Sigmoid colon (tissue), 7 donors: ENCODE results near the gene TADA3. TPM values are rescaled to one million over a fixed set of nuclear protein-coding genes. Genes with fewer than 3 reads are reported as not detected.
A peak's percentile ranks its signal among the peaks of the same experiment; 100 is the strongest.

ENCODE experiments used
- DNase-seq: peaks from one replicate; pipeline ENCODE4 v3.0.0-alpha.2; 2019
- H3K27ac ChIP-seq, 4 donors: fragments of 200-600 bp; sonication (generic); one replicate each; pipeline ENCODE4 v1.5.1; 2016 to 2019; ENCODE audit warnings: mild to moderate bottlenecking in 1 of 4
- H3K27me3 ChIP-seq, 3 donors: fragments of 200-600 bp; sonication (generic); one replicate each; pipeline ENCODE4 v1.5.1; 2019; ENCODE audit warnings: mild to moderate bottlenecking in 1 of 3
- H3K36me3 ChIP-seq, 4 donors: fragments of 200-600 bp; sonication (generic); one replicate each; pipeline ENCODE4 v1.5.1; 2016 to 2019
- H3K4me1 ChIP-seq, 4 donors: fragments of 200-600 bp; sonication (generic); one replicate each; pipeline ENCODE4 v1.5.1; 2017 to 2019
- H3K4me3 ChIP-seq, 4 donors: fragments of 200-600 bp; sonication (generic); one replicate each; pipeline ENCODE4 v1.5.1; 2017 to 2019; ENCODE audit warnings: mild to moderate bottlenecking in 2 of 4, moderate library complexity in 1 of 4
- H3K9me3 ChIP-seq, 4 donors: fragments of 200-600 bp in 3 of 4; sonication (generic) in 3 of 4; one replicate each; pipeline versions ENCODE4 v1.5.1 to v1.6.1; 2013 to 2019
- CTCF ChIP-seq, 4 experiments: fragments of 450-650 bp in 3 of 4; fragments of 200-600 bp in 1 of 4; IDR thresholded peaks; one replicate each; pipeline ENCODE4 v1.5.1; 2016 to 2019; ENCODE audit warnings: antibody characterized with exemption in 4 of 4, mild to moderate bottlenecking in 3 of 4, moderate library complexity in 2 of 4
- EP300 ChIP-seq, 4 donors: sonication (generic); formaldehyde crosslinking; IDR thresholded peaks; one replicate each; pipeline ENCODE4 v1.6.1; 2017; ENCODE audit warnings: antibody characterized with exemption in 4 of 4
- POLR2A ChIP-seq, 2 donors: fragments of 450-650 bp; IDR thresholded peaks; one replicate each; pipeline ENCODE4 v1.6.1; 2016; ENCODE audit warnings: antibody characterized with exemption in 2 of 2, mild to moderate bottlenecking in 2 of 2, moderate library complexity in 2 of 2
- POLR2AphosphoS5 ChIP-seq, 4 donors: sonication (generic); formaldehyde crosslinking; IDR thresholded peaks; one replicate each; pipeline ENCODE4 v1.6.1; 2017; ENCODE audit warnings: antibody characterized with exemption in 4 of 4
- WGBS, 2 donors: extraction: QIAGEN DNeasy Blood & Tissue Kit; methylation state at CpG; one replicate each; pipeline ENCODE4 v1.1.7; 2013; 5-methylcytosine and 5-hydroxymethylcytosine counted together
- intact Hi-C: fragments of 100-400 bp; cut with DNase I; formaldehyde crosslinking; loops from one replicate; pipeline ENCODE4 v1.15.1; 2023
- polyA plus RNA-seq, 3 donors: library from polyadenylated mRNA; stranded (reverse); fragments of 200-250 nt; gene quantifications; one replicate each; pipeline ENCODE4 v1.2.3, GENCODE V29; 2013
- total RNA-seq, 4 donors: library from RNA; depleted of rRNA; stranded (reverse); fragments of >200 nt; gene quantifications; one replicate each; pipeline ENCODE4 v1.1.0, GENCODE V29; 2016
- donor health status: healthy with polysubstance abuse.
- donor health status: Bipolar disorder and iron deficiency.
- donor health status: healthy.

Gene TADA3
- total and polyA plus RNA-seq, 7 donors: 52.2 to 87.1 (median 72.4) TPM

- H3K36me3 ChIP-seq: peaks cover 5 to 64% (median 12%) of the 10 kb centered on the region in 4 donors
- DNase-seq: peak; percentile 49
- no peak overlapping the region for H3K27ac ChIP-seq
- no peak for TF ChIP-seq POLR2A (IDR thresholded peaks at IDR 0.05)
- no peak for TF ChIP-seq EP300 (IDR thresholded peaks at IDR 0.05)
- TF ChIP-seq CTCF (IDR thresholded peaks at IDR 0.05): no peak
- no peak for TF ChIP-seq POLR2AphosphoS5 (IDR thresholded peaks at IDR 0.05)
- 96% methylated on average over 17 of the region's 17 CpGs for WGBS, 2 donors
- H3K4me3 ChIP-seq: no peak overlapping the region
- no peaks in the 10 kb centered on the region for H3K9me3 ChIP-seq
- intact Hi-C loops: no loop called here
- no peaks in the 10 kb centered on the region for H3K27me3 ChIP-seq
- no peaks in the 10 kb centered on the region for H3K4me1 ChIP-seq
Measured at GRCh38 chr3:9828801-9829755, 36.8 kb upstream of the TADA3 start.

- Histone ChIP-seq H3K4me1 (no peaks in the 10 kb centered on the region), H3K27ac (no peak overlapping the region), H3K4me3 (no peak overlapping the region), H3K27me3 (no peaks in the 10 kb centered on the region), H3K36me3 (peaks cover 0 to 43% (median 5%) of the 10 kb centered on the region in 4 donors), H3K9me3 (no peaks in the 10 kb centered on the region)
- intact Hi-C loops: no loop called here
- WGBS, 2 donors: 83 to 84% methylated on average over 20 of the region's 20 CpGs
- TF ChIP-seq POLR2AphosphoS5 (IDR thresholded peaks at IDR 0.05) (no peak), POLR2A (IDR thresholded peaks at IDR 0.05) (no peak), EP300 (IDR thresholded peaks at IDR 0.05) (no peak), CTCF (IDR thresholded peaks at IDR 0.05) (no peak)
- peak; percentile 48 for DNase-seq
Measured at GRCh38 chr3:9826815-9827573, 34.7 kb upstream of the TADA3 start.

GRCh38 chr3:9825451-9826040 lies 33.3 kb upstream of the TADA3 start:
- no peak for TF ChIP-seq CTCF (IDR thresholded peaks at IDR 0.05)
- no peak for TF ChIP-seq POLR2AphosphoS5 (IDR thresholded peaks at IDR 0.05)
- TF ChIP-seq POLR2A (IDR thresholded peaks at IDR 0.05): no peak
- TF ChIP-seq EP300 (IDR thresholded peaks at IDR 0.05): no peak
- 45 to 73% methylated on average over 14 of the region's 14 CpGs for WGBS, 2 donors
- DNase-seq: no peak
- Histone ChIP-seq H3K9me3 (no peaks in the 10 kb centered on the region), H3K27ac (no peak overlapping the region), H3K4me1 (no peaks in the 10 kb centered on the region), H3K36me3 (peaks cover 0 to 31% (median 5%) of the 10 kb centered on the region in 4 donors), H3K27me3 (no peaks in the 10 kb centered on the region), H3K4me3 (no peak overlapping the region)
- intact Hi-C loops: no loop called here

GRCh38 chr3:9820946-9821345 lies 28.7 kb upstream of the TADA3 start:
- H3K9me3 ChIP-seq: no peaks in the 10 kb centered on the region
- peaks cover 0 to 14% (median 0%) of the 10 kb centered on the region in 4 donors for H3K36me3 ChIP-seq
- intact Hi-C loops: no loop called here
- H3K27ac ChIP-seq: no peak overlapping the region
- no peaks in the 10 kb centered on the region for H3K4me1 ChIP-seq
- TF ChIP-seq CTCF (IDR thresholded peaks at IDR 0.05) (no peak), POLR2AphosphoS5 (IDR thresholded peaks at IDR 0.05) (no peak), POLR2A (IDR thresholded peaks at IDR 0.05) (no peak), EP300 (IDR thresholded peaks at IDR 0.05) (no peak)
- 81 to 83% methylated on average over 2 of the region's 2 CpGs for WGBS, 2 donors
- H3K4me3 ChIP-seq: no peak overlapping the region
- DNase-seq: no peak
- H3K27me3 ChIP-seq: no peaks in the 10 kb centered on the region
